Fibroblast of skin of back (primary cell): ENCODE results near the gene ACADVL.
A peak's percentile ranks its signal among the peaks of the same experiment; 100 is the strongest.
"Not testable (repeated sequence)": the region's sequence is repeated elsewhere in the genome, so short reads cannot be mapped to it uniquely, and the experiment has no call there.

Experiments used
- DNase-seq: peaks from one replicate; pipeline ENCODE4 v3.0.0-alpha.2; 2013

Gene ACADVL

GRCh38 chr17:7235693-7236665 is 16.2 kb downstream of the ACADVL start:
- no peak for DNase-seq

- no peak for DNase-seq
Observed at GRCh38 chr17:7236808-7237207, 17.1 kb downstream of the ACADVL start.

- no peak for DNase-seq
Observed at GRCh38 chr17:7237266-7237760, 17.6 kb downstream of the ACADVL start.

- DNase-seq: peak; percentile 76
Observed at GRCh38 chr17:7237761-7238419, 18.2 kb downstream of the ACADVL start.

- peak; percentile 35 for DNase-seq
Observed at GRCh38 chr17:7238420-7239090, 18.8 kb downstream of the ACADVL start.

GRCh38 chr17:7239091-7240027 is 19.6 kb downstream of the ACADVL start, which contains the start of gene PHF23:
Gene PHF23, minus strand, starts transcription at chr17:7239457. Its CDS starts 178 bp downstream, at chr17:7239279.
- DNase-seq: peak; percentile 100

GRCh38 chr17:7240375-7240774 is 20.6 kb downstream of the ACADVL start:
- DNase-seq: no peak

- DNase-seq: no peak
Observed at GRCh38 chr17:7241090-7241733, 21.5 kb downstream of the ACADVL start.

- DNase-seq: peak; percentile 90
Observed at GRCh38 chr17:7241783-7242716, 22.3 kb downstream of the ACADVL start, which contains the start of gene GABARAP. Gene GABARAP, minus strand, starts transcription at chr17:7242449. Its CDS starts 119 bp downstream, at chr17:7242330.

GRCh38 chr17:7242717-7243452 is 23.1 kb downstream of the ACADVL start:
- peak; percentile 95 for DNase-seq

GRCh38 chr17:7243453-7243729 is 23.7 kb downstream of the ACADVL start:
- no peak for DNase-seq

- not testable (repeated sequence) for DNase-seq
Observed at GRCh38 chr17:7243838-7244237, 24.1 kb downstream of the ACADVL start.

GRCh38 chr17:7246779-7247178 is 27.0 kb downstream of the ACADVL start:
- no peak for DNase-seq

- DNase-seq: no peak
Observed at GRCh38 chr17:7248796-7249195, 29.1 kb downstream of the ACADVL start.

GRCh38 chr17:7249214-7249613 is 29.5 kb downstream of the ACADVL start:
- DNase-seq: no peak

GRCh38 chr17:7249830-7250229 is 30.1 kb downstream of the ACADVL start:
- no peak for DNase-seq

GRCh38 chr17:7250695-7251627 is 31.2 kb downstream of the ACADVL start:
- no peak for DNase-seq

- DNase-seq: peak; percentile 100
Observed at GRCh38 chr17:7251661-7252175, 32.0 kb downstream of the ACADVL start, which contains the start of gene CTDNEP1. Gene CTDNEP1, minus strand, starts transcription at chr17:7251734. Its CDS starts 438 bp downstream, at chr17:7251296.
